NCI-H1436 (cell line): ENCODE measurements around the gene FNDC10.
"Not testable (repeated sequence)": the region's sequence is repeated elsewhere in the genome, so short reads cannot be mapped to it uniquely, and the experiment has no call there.

ENCODE experiments used
- DNase-seq: peaks from one replicate; lab custom pipeline; 2025; lab: John Stamatoyannopoulos, UW

FNDC10 gene

DNA sequence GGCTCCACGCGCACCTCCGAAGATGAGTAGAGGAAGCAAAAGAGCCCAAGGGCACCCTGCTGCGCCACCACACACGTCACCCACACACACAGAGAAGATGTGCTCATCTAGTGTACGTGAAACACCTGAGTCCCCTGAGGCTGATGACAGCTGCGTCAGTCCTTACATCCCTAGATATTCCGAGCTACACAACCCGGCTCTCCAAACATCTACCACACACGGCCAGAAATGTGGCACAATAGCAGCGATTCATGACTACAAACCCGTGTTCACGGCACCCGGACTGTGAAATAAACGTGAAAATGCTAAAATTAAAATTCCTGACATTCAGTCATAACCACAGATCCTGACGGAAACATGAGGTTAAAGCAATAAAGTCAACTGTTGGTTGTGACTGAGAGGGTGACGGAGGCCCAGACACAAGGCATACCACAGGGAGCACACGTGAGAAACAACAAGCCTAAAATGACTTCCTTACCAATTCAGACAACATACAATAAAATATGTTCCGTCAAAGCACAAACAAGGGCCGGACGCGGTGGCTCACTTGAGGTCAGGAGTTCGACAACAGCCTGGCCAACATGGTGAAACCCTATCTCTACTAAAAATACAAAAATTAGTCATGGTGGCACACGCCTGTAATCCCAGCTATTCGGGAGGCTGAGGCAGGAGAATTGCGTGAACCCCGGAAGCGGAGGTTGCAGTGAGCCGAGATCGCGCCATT lies 32.6 kb downstream of the FNDC10 start:
- no peak for DNase-seq

DNA sequence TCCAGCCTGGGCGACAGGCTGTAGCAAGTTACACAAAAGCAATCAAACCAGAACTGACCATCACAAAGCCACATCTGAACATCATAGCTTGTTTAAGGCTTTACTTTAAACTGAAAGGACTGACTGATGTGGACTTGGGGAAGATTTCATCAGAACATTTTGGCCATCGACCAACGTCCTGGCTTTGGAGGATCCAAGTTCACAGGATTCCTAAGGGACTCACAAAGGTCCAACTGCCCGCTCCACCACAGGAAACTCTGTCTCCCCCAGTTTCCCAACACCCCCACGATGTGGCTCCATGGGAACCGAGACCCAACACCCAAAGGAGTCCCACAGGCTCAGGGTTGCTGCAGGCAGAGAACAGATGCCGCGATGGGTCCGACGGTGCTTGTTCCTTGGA lies 34.6 kb downstream of the FNDC10 start:
- DNase-seq = no peak

DNA sequence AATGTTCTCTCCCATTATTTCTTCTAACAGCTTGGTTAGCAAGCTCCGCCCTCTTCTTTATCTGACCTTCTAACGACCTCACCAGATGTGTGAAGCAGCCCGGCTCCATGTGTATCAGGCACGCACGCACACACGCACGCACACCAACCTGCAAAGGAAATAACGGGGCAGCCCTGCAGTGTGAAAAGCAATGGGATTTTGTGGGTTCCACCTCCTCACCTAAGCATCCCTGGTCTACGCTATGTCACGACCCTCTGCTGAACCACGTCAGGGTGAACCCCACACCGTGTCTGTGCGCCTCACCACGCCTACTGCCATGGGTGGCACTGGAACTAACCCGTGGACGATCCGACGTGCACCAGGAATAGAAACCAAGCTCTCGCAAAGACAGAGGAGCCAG lies 35.7 kb downstream of the FNDC10 start:
- no peak for DNase-seq

DNA sequence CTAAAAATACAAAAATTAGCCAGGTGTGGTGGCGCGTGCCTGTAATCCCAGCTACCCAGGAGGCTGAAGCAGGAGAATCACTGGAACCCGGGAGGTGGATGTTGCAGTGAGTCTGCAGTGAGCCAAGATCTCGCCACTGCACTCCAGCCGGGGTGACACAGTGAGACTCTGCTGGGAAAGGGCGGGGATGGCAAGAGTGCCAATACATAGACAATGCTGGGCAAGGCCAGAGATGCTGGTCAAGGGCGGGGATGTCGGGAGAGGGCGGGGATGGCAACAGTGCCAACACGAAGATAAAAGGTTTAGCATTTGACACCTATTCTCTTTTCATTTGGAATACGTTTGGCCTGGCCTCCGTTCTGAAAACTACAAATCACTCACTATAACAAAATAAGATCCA lies 36.2 kb downstream of the FNDC10 start:
- DNase-seq = no peak

DNA sequence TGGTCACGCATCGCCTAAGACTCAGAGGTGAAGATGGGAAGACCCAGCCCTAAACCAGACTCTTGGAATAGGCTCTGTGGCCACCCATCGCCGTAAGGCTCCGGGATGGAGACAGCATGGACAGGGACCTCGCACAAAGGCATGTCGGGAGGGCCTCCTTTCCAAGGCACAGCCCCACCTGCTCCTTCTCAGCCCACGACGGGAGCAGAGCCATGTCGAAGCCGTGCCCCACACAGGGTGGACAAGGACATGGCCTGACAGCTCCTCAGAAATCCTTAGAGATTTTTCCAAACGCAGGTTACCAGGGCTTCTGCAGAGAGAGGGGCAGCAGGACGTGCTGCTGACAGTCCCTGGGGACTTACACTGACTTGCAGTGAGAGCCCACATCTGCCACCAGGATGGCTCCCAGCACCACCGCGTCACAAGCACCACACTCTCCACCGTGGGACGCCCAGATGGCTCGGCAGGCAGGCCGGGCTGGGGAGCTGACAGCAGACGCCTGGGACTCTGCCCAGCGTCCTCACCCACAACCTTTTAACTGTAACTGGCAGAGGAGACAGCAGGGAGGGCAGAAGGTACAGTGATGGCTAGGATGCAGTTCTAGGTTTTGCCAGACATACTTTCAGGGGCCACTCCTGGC lies 37.3 kb downstream of the FNDC10 start:
- no peak for DNase-seq

DNA sequence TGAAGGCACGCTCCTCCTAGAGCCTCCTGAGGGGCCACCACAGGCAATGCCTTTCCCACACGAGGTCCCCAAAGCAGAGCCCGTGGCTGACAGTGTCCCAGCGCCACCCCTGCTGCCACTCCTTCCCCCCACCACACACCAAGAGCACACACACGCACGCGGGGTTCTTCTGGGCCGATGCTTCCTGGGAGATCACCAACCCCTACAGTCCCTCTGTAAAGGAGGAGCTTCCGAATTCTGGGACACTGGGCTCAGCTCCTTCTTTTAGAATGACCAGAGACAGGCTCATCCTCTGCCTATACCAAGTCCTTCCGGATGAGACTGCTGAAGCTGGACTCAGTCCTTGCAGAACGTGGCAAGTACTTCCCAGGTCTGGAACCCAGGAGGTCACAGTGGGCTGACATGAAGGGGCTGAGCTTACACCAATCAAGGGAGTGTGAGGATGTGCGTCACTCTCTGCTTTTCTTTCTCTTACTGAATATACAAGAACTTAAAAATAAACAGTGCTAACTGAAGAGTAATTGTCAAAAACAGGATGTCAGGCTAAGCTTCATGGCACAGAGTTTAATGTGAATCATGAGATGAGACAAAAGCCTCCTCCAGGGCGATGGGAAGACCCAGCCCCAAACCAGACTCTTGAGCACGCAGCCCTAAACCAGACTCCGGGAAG lies 38.0 kb downstream of the FNDC10 start:
- DNase-seq = no peak

DNA sequence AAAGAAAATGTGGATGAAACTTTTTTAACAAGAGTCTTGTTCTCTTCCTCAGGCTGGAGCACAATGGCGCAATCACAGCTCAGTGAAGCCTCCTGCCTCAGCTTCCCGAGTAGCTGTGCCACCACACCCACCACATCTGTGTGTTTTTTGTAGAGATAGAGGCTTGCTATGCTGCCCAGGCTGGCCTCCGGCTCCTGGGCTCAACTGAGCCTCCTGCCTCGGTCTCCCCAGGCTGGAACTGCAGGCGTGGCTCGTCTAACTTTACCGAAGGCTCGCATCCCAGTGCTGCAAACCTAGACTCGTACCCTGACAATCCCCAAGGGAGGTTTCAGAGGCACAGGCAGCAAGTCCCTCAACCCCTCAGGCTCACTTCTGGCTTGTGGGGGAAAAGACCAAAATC lies 39.8 kb downstream of the FNDC10 start:
- DNase-seq = no peak

DNA sequence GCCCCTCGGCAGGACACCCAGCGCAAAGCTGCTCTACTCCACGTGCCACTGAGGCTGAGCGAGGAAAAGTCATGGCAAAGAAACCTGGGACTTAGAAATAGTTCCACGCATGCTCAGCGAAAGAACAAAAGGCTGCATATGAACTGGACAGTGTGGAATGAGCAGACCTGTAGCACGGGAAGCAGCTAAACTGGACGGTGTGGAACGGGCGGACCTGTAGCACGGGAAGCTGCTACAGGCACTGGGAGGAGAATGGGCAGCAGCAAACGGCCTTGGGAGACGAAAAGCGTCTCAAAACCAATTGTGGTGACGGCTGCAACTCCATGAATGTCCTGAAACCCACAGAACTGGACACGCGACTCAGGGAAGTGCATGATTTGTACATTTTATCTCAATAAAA lies 40.9 kb downstream of the FNDC10 start:
- no peak for DNase-seq

DNA sequence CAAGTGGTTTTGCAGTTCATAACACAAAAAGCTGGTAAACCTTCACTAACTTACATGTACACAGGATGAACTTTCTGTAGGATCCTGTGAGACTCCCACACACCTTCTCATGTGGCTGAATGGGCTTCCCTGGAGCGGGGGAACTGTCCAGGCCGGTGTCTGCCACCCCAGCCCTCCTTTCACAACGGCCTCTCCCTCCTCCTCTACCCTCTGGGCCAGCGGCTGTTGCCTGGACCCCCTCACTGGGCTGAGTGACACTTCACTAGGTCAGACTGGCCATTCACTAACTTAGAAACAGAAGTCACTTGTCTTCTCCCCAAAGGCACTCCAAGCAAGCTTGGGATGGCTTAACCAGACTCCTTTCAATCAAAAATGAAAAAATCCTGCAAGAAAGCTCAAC lies 41.3 kb downstream of the FNDC10 start:
- DNase-seq = no peak

DNA sequence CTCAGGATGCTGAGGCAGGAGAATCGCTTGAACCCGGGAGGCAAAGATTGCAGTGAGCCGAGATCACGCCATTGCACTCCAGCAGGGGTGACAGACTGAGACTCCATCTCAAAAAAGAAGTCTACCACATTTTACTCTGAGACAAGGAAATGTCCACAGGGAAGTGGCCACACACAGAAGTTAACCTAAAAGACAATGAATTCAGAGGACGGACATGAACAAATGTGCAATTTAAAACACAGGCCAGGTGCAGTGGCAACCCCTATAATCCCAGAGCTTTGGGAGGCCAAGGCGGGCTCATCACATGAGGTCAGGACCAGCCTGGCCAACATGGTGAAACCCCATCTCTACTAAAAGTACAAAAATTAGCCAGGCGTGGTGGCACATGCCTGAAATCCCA lies 42.2 kb downstream of the FNDC10 start:
- not testable (repeated sequence) for DNase-seq

DNA sequence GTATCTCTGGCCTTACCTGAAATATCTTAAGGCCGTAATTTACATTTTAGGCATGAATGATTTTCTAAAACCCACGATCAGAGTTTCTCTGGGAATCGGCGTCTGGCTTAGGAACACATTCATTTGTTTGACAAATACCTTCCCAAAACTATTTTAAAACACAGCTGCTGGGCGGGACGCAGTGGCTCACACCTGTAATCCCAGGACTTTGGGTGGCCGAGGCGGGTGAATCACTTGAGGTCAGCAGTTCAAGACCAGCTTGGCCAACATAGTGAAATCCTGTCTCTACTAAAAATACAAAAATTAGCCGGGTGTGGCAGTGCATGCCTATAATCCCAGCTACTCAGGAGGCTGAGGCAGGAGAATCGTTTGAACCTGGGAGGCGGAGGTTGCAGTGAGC lies 43.0 kb downstream of the FNDC10 start:
- DNase-seq = not testable (repeated sequence)

DNA sequence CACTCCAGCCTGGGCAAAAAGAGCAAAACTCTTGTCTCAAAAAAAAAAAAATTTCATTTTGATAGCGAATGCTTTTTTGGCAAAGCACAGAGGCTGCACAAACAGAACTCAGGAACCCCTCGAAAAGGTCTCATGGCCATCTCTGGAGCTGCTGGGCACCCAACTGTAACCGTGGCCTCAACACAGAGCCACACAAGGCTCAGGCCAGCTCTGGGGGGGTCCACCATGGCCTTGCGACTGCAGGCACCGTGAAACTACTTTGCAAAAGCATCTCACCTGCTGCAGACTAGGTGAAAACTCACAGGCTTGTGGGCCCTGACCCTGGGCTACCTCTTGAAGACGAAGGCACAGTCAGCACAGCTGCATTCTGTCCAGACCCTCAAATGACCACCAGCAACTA lies 43.4 kb downstream of the FNDC10 start:
- no peak for DNase-seq

DNA sequence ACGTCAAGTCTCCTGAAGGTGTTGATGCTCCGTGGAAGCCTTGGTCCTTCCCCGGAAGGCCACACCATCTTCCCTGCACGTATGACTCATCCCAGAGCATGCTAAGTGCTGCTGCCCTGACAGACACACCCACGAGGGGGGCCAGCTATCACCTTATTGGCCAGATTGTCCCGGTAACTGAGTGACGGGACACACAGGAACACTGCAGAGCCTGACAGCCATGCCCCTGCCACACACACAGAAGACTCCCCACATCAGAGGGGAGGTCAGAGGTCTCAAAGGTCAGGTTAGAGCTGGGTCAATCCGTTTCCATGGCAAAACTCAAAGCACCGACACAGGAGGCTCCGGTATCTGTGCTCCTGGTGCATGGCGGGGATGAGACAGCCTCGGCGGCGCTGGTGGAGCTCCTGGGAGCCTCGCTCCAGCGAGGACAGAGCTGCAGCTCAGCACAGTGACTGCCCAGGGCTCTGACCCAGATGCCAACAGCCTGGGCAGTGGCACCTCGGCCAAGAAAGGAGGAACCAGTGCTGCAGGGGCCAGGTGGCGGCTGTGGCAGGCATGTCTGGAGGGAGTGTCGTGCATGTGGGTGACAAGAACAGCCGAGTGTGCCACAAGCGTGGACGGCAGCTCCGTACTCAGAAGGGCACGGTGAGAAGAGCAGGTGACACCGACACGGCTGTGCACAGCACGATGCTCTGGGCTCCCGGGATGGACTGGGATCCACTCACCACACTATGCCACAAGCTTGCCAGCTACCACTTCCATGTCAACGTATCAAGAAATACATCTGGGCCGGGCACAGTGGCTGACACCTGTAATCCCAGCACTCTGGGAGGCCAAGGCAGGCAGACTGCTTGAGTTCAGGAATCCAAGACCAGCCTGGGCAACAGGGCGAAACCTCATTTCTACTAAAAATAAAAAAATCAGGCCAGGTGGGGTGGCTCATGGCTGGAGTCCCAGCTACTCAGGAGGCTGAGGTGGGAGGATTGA lies 44.7 kb downstream of the FNDC10 start:
- no peak for DNase-seq

DNA sequence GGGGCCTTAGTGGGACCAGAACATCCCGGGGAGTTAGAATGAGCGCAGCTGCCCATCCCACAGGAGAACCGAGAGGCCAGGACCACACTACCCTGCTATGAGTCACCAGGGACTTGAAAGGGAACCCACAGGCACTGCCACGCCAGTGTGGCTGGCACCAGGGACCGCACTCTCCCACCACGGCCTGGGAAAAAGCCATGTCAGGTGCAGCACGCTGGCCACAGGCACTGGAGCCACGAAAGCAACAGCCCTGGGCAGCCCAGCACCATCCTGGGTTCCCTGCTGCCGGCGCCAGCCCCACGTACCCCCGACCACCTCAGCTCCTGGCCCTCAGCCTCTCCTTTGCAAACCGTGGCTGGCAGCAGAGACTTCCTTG lies 45.4 kb downstream of the FNDC10 start:
- DNase-seq = no peak

DNA sequence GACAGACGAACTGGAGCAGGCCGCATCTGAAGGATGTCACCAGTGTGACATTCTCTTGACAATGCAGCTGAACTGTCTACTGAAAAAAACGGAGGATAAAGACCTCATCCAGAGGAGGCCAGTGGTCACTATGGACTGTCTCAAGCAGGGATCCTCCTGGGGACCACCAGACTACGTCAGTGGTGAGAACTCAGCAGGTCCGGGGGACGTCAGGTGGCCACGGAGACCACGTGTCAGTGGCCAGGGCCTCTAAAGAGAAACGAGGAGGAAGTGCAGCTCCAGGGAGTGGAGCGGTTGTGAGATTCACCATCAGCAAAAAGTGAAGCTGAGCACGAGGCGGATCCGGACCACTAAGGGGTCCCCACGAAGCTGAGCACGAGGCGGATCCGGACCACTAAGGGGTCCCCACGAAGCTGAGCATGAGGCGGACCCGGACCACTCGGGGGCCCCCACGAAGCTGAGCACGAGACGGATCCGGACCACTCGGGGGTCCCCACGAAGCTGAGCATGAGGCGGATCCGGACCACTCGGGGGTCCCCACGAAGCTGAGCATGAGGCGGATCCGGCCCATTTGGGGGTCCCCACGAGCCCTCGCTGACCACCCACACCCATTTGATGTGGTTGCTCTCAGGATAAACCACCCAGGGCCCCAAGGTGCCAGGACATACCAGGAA lies 46.0 kb downstream of the FNDC10 start:
- DNase-seq = no peak

DNA sequence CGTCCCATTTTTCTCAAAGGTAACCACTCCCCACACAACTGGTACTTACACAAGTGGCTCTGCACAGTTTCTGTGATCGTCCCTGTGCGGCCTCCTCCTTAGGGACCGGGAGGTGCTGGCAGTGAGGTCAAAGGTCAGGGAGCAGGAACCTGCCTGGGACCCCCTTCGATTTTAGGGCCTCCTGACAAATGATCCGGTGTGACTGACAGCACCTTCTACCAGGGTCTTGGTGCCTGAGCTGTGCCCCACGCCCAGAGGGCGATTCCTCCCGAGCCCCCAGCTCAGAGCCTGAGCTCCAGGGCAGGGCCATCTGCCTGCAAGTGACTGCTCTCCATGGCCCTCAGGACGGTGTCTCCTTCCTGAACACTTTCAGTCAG lies 47.7 kb downstream of the FNDC10 start:
- DNase-seq = no peak

DNA sequence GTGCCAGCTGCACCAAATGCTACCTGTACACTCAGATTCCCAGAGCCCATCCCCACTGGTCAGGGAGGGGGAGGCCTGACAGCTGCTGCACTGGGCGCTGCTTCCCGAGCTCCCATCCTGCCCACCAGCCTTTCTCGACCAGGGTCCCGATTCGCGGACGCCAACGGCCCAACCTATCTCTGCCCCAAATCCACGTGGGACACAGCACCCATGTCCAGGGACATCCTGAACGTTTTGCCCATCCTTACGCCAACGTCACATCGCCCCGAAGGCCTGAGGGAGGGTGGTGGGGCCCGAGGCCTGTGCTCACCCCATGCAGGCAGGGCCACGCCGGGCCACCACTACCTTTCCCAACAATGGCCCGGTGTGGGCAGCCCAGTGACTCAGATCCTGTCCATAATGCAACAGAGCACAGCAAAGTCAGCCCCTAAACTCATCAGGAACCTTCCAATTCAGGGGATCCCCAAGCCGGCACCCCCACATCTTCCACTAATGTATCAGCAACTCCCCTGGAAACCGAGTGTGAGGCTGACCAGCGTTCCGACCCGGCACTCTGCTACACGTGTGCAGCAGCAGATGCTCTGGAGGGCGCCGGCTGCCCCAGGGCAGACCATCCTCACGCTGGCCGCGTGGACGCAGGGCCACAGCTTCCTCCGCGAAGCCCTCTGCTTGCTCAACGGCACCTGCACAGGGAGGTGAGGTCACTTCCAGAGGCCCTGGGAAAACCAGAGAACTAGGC lies 48.2 kb downstream of the FNDC10 start:
- DNase-seq = no peak

DNA sequence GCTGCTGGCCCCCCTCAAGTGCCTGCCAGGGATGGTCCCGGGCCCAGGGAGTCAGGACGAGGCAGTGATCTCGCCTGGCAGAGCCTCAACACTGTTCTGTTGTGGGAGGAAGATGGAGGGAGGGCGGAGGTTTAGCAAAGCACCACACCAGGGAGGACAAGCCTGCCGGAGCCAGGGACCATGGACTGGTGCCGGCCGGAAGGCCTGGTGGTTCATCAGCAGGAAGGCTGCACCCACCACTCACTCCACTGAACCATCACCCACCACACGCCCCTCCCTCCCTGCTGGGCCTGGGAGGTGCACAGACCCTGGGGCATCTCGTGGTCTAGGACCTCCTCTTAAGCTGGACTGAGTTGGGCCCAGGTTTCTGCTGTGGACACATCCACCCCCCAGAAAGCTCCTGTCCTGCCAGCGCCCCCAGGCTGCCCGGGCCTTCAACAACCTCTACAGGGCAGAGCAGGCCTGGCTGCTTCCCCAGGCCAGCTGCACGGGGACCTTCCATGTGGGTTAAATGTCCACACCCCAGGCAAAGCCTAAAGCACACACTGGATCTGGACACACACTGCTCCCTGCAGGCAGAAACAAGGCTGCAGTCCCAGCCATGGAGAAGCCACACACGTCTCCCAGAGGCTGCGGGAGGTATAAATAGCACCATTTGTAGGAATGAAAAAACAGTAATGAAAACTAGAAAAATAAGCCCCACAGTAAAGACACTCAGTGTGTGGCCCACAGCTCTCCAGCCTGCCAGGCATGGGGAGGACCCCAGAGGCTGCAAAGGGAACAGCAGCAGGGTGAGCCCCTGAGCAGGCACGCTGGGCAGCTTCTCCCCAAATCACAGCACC lies 49.1 kb downstream of the FNDC10 start:
- DNase-seq = no peak

DNA sequence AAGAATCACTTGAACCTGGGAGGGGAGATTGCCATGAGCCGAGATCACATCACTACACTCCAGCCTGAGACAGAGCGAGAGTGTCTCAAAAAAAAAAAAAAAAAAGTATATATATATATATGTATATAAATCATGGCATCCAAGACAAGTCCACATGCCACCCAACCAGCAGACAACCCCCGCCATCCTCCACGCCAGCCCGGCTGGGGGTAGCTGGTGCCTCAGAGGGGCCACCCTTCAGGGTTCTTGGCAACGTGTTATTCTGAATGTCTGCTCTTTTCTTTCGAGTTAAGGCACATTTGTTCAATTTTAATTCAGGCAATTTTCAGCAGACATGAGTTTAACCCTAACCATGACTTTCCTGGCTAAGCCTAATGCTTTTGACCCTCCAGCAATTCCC lies 49.8 kb downstream of the FNDC10 start:
- no peak for DNase-seq

DNA sequence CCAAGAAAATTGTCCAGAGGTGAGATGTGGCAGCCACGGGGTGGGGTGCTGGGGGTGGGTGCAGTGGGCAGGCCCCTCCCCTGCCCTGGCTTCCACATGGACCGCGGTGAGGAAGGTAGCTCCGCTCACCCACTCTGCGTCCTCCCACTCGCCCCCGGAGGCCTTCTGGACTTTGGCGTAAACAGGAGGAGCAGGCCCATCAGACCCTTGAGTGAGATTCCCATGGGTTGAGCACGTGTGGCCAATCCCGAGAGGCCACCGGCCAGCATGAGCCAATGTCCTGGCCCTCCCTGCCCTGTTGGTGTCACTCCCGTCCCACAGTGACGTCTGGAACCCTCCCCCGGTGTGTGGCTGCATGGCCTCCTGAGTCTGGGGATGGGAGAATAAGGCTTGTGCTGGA lies 51.3 kb downstream of the FNDC10 start:
- no peak for DNase-seq
